ENCODE results near the gene MTFMT.

The MTFMT gene

DNA sequence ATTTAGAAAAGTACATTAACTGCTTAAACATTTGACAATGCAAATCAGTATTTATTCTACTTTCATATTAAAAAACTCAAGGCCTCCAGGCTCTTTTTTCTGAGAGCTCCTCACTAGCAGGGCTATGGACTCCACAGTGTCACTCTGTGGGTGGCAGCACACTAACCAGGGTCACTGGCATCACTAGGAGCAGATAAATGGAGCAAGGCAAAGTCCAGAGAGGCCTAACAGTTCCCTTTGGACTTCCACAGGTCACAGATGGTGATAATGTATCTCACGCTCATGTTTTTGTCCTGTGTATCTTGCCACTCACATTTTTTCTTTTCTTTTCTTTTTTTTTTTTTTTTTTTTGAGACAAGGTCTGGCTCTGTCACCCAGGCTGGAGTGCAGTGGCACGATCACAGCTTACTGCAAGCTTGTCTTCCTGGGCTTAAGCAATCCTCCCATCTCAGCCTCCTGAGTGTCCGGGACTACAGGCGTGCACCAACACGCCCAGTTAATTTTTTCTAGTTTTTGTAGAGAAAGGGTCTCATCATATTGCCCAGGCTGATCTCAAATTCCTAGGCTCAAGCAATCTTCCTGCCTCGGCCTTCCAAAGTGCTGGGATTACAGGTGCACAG lies 47.5 kb downstream of the MTFMT start:
- FAIRE-seq, result no peak

DNA sequence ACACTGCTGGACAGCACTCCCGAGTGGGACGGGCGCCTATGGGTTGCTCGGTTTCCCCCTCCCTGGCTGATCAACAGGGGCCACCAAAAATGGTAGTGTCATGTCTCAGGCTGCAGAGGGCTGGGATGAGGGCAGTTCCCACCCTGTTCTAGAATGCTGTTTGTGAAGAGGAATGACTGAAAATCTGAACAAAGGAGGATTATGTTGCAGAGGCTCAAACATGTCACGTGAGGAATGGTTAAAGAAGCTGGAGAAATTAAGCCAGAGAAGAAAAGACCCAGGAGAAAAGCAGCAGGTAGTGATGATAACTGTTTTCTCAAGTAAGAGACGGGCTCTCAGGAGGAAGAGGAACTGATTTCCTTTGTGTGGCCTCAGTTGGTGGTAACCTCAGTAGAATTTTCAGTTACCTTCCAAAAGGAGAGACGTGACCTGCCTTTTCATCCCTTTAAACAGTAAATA lies 50.2 kb downstream of the MTFMT start:
- no peak for FAIRE-seq

DNA sequence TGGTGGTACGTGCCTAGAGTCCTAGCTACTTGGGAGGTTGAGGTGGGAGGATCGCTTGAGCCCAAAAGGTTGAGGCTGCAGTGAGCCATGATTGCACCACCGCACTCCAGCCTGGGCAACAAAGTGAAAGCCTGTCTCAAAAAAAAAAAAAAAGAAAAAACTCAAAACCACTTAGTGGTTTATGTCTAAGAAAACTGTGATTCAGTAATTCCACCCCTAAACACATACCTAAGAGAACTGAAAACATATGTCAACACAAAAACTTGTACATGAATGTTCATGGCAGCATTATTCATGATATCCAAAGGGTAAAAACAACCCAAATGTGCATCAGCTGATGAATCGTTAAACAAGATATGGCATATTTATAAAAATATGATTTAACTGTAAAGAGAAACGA lies 54.0 kb downstream of the MTFMT start:
- no peak for FAIRE-seq

DNA sequence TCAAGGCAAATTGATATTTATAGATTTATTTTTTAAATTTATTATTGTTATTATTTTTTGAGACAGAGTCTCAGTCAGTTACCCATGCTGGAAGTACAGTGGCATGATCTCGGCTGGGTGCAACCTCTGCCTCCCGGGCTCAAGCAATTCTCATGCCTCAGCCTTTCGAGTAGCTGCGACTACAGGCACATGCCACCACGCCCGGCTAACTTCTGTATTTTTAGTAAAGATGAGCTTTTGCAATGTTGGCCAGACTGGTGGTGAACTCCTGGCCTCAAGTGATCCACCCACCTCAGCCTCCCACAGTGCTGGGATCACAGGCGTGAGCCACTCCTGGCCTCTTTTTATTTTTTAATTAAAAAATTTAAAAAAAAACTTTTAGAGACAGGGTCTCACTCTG lies 58.7 kb downstream of the MTFMT start:
- FAIRE-seq, result no peak

DNA sequence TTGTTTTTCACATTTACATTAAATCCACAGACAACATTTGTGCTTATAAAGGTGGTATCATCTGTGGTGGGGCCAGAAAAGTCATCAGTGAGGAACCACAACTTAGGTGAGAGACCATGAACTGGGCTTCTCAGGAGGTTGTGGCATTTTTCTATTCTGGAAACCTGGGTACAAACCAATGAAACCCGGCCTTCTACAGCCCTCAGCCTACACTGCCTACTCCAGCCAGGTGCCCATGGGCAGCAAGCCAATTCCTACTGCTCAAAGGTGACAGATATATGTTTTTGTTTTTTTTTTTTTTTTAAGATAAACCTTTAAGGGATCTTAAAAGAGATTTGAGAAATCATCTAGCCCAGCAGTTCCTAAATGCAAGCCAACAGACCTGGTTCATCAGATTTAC lies 60.0 kb downstream of the MTFMT start:
- FAIRE-seq, result no peak

DNA sequence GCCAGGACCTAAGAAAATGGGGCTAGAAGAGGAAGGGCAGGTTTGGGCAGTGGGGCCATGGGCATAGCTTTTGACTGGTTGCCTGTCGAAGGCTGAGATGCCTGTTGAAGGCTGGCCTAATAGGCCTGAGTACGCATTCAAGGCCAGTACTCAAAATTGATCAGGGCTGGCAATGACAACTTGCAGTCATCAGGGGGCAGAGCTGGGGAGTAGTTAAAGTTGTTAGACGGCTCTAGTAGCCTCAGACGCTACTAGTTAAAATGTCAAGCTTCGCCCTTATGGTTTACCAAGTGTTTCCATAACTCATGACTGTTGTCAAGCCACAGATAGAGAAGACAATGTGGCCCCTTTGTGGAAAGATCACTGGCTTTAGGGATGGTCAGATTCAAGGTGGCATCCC lies 68.4 kb downstream of the MTFMT start:
- no peak for FAIRE-seq

DNA sequence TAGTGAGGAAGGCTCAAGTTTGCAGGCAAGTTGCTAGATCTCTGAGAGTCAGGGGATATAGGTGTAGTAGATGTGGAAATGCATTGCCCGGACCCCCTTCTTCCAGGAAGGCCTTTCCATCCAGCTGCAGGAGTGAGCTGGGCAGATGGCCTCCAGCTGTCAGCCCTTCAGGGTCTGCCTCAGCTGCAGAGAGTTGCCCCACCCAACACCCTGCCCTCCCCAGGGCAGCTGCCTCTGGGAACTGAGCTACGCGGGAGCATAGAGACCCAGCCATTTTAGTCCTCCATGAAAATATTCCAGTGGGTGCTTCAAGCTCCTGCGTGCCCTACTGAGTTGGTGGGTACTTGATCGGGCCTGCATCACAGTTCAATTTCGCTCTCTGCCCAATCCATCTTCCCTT lies 69.3 kb downstream of the MTFMT start:
- FAIRE-seq, result no peak

DNA sequence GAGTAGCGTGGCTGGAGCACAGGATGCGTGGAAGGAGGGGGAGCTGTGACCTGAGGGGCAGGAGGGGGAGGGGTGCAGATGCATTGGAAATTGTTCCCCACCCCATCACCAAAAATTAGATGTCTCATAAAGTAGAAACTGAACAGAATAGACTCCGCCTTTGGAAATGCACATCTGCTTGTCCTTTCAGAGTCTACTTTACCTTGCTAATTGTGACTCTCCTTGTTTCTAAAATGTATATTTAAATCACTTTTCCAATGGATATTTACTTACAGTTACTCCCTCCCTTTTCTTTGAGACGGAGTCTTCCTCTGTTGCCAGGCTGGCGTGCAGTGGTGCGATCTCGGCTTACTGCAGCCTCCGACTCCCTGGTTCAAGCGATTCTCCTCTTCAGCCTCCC lies 70.3 kb downstream of the MTFMT start:
- no peak for FAIRE-seq

DNA sequence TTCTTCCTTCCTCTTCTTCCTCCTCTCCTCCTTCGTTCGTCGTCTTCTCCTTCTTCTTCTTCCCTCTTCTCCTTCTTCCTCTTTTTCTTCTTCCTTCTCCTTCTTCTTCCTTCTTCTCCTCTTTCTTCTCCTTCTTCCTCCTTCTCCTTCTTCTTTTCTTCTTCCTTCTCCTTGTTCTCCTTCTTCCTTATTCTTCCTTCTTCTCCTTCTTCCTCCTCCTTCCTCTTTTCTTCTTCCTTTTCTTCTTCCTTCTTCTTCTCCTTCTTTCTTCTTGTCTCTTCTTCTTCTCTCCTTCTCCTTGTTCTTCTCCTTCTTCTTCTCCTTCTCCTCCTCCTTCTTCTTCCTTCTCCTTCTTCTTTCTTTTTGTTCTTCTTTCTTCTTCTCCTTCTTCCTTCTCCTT lies 75.0 kb downstream of the MTFMT start:
- FAIRE-seq, result no peak

DNA sequence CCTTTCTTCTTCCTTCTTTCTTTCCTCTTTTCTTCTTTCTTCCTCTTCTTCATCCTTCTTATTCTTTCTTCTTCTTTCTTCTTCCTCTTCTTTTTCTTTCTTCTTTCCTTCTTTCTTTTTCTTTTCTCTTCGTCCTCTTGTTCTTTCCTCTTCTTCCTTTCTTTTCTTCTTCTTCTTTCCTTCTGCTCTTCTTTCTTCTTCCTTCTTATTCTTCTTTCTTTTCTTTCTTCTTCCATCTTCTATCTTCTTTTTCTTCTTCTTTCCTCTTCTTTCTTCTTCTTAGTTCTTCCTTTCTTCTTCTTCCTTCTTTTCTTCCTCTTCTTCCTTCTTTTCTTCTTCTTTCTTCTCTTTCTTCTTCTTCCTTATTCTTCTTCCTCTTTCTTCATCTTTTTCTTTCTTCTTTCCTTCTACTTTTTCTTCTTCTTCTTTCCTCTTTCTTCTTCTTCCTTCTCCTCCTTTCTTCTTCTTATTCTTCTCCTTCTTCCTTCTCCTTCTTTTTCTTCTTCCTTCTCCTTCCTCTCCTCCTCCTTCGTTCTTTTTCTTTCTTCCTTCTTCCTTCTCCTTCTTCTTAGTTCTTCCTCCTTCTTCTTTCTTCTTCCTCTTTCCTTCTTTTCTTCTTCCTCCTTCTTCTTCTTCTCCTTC lies 77.5 kb downstream of the MTFMT start:
- FAIRE-seq, result no peak

Data from endometrium (tissue), 2 donors.